PFSK-1 (cell line): ENCODE results near the gene THAP5.

Experiments
- FOXP2 ChIP-seq: optimal IDR thresholded peaks from 2 replicates; pipeline ENCODE3; 2011; ENCODE audit warnings: borderline replicate concordance, control low read depth, inconsistent platforms; ENCODE audit not compliant: insufficient read depth; ENCODE audit errors: extremely low read length, extremely low read depth
- POLR2AphosphoS5 ChIP-seq: IDR thresholded peaks from 2 replicates; pipeline ENCODE4 v1.6.1; 2012; ENCODE audit warnings: low read depth, mild to moderate bottlenecking, control low read depth, low read length, moderate library complexity
- REST ChIP-seq, 2 experiments: IDR thresholded peaks; 2 replicates each; pipeline versions ENCODE4 v1.6.1 to v1.8.0; 2011 to 2012; ENCODE audit warnings: low read depth in 2 of 2, low read length in 2 of 2, control low read depth in 1 of 2, inconsistent platforms in 1 of 2, mild to moderate bottlenecking in 1 of 2, moderate library complexity in 1 of 2; ENCODE audit not compliant: insufficient read depth in 1 of 2
- SIN3A ChIP-seq: IDR thresholded peaks from 2 replicates; pipeline ENCODE4 v1.6.1; 2012; ENCODE audit warnings: mild to moderate bottlenecking, low read length, moderate library complexity, borderline replicate concordance; ENCODE audit not compliant: insufficient read depth
- TAF1 ChIP-seq: IDR thresholded peaks from 2 replicates; pipeline ENCODE4 v1.6.1; 2012; ENCODE audit warnings: low read length, control low read depth, borderline replicate concordance; ENCODE audit not compliant: insufficient read depth

The THAP5 gene

GRCh38 chr7:108528183-108528712 is 41.3 kb downstream of the THAP5 start:
- TF ChIP-seq REST (IDR thresholded peaks at IDR 0.05; ENCODE audit: insufficient read depth in 1 of 2, low read depth in 2 of 2, low read length in 2 of 2) (no peak), SIN3A (no peak), TAF1 (no peak), FOXP2 (no peak), POLR2AphosphoS5 (no peak)

- TF ChIP-seq FOXP2 (no peak), POLR2AphosphoS5 (no peak), TAF1 (no peak), SIN3A (no peak), REST (IDR thresholded peaks at IDR 0.05; ENCODE audit: insufficient read depth in 1 of 2, low read depth in 2 of 2, low read length in 2 of 2) (no peak)
Measured at GRCh38 chr7:108526768-108527017, 42.8 kb downstream of the THAP5 start.

- TF ChIP-seq REST (IDR thresholded peaks at IDR 0.05; ENCODE audit: insufficient read depth in 1 of 2, low read depth in 2 of 2, low read length in 2 of 2) (0 out of 4 replicates have a peak, but pooled peaks of 1 of the 2 experiments have one; percentile 19), SIN3A (peak; percentile 97), FOXP2 (peak; percentile 77), TAF1 (peak; percentile 67; the same call in 1 of the 2 replicates), POLR2AphosphoS5 (peak; percentile 91)
Measured at GRCh38 chr7:108525985-108526767, 43.3 kb downstream of the THAP5 start, which contains the start of gene PNPLA8. Gene PNPLA8, minus strand, starts transcription at chr7:108526135. Its CDS starts 10,644 bp downstream, at chr7:108515491.

GRCh38 chr7:108525327-108525984 is 44.0 kb downstream of the THAP5 start:
- TF ChIP-seq SIN3A (no peak), POLR2AphosphoS5 (no peak), REST (IDR thresholded peaks at IDR 0.05; ENCODE audit: insufficient read depth in 1 of 2, low read depth in 2 of 2, low read length in 2 of 2) (no peak), TAF1 (0 out of 2 replicates have a peak, but pooled peaks have one; percentile 27), FOXP2 (no peak)
